GM18508 (cell line): ENCODE results near the gene FSTL4.

ENCODE experiments used
- ATAC-seq: cut with Tn5 transposase; IDR thresholded peaks from one replicate; pipeline ENCODE4 v1.9.1; 2021; ENCODE audit warnings: moderate number of reproducible peaks; ENCODE audit not compliant: insufficient read depth, unreplicated experiment

Gene FSTL4

GRCh38 chr5:133314086-133314485 is 298.3 kb downstream of the FSTL4 start:
- ATAC-seq, result no peak

DNA sequence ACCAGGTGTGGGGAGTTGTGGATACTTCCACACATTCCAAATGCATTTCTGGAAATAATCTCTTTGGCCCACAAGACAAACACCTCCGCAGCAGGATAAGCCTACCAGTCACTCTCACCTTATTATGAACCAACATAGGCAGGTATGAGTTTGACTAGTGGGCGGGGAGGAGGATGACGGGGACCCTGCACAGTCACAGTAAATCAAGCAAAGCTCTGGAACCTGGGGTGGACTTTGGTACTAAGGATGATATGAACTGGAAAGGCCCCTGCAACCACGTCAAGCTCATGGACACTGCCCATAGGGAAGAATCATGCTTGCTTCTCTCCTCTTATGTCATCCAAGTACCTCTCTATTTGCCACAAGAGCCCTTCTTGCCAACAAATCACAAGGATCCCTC is 301.2 kb downstream of the FSTL4 start:
- no peak for ATAC-seq

DNA sequence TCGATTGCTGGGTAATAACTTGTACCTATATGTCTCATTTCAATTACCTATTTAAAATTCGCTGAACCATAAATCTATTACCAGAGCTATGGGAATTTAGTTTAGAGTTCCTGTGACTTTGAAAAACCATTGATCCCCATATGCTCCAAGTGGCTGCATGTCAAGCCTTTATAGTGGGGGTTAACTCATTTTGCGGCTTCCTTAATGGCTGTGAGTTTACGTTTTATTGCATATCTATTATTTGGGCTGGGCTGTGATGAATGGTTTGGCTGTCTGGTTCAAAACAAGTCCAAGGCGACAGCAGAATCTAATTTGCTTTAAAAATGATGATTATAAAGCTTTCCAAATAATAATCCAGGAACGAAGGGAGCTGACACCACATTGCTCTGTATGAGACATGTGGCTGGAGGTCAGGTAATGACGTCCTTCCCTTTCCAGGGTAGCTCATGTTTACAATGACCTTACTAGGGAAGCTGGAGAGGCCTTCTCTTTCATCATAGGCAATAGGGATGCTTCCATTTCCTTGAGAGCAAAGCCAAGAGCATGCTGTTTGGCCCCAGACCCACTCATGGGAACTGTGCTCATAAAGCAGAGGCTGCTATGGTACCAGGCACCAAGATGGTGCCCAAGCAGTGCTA is 302.2 kb downstream of the FSTL4 start:
- ATAC-seq, result no peak

DNA sequence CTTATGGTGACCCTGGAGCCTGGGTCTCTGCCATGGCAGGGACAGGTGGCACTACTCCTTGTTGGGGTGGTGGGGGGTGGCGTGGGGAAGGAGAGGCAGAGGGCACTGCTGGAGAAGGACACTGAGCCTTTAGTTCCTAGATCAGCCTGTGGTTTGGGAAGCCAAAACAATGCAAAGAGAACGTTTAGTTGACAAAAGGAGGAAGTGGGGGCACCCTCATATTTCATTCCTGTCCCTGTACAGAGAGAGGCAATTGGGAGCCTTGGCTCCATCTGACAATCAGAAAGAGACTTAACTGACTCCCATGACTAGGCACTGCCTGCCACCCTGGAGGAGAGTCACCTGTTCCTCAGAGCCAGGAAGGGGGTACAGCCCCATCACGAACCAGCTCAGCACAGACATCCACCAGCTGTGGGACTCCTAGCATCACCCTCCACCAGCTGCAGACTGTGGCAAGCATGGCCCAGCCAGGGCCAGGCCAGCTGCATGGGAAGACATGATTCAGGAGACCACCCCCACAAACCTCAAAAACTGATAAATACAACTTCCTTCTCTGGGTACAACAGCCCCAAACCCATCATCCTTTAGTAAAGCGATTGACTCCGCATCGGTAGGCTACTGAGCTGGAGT is 303.1 kb downstream of the FSTL4 start:
- ATAC-seq, result no peak

- ATAC-seq, result no peak
These were observed 305.1 kb downstream of the FSTL4 start for GRCh38 chr5:133307275-133307674.

DNA sequence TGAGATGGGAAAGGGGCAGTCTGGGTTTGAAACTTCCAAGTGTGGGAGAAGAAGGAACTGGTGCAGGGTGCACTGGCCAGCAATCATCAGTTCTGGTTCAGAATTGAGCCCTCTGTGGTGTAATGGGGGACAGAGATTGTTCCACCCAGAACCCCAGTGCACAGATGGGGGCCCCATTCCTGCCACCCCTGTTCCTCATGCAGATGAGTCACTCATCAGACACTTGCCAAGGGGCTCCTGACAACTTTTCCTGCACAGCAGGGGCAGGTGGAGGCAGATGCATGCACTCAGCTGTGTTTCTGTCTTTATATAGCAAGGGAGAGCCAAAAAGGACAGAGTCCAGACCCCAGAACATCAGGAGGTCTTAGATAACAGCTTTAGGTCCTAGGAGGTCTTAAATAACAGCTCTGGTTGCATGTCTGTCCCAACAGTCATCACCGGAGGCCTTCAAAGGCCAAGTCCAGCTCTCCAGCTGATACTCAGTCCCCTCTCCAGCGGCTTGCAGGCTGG is 307.6 kb downstream of the FSTL4 start:
- ATAC-seq, result no peak

DNA sequence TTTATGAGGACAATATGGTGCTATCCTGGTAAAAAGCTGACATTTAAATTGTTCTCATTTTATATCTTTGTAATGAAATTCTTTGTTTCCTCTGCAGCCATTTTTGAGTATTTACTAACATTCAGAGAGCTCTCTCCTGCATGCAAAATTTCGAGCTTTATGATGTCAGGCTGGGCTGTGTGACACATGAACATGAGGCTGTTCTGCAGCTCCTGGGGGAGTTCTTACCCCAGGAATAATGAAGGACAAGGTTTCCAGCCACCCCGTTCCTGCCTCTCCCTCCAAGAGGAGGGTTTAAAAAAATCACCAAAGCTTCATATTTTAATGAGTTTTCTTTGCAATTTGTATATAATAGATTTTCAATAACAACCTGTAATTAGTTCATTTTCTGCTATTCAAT is 308.2 kb downstream of the FSTL4 start:
- ATAC-seq, result no peak

GRCh38 chr5:133303298-133303697 is 309.0 kb downstream of the FSTL4 start:
- no peak for ATAC-seq

- no peak for ATAC-seq
These were observed 312.6 kb downstream of the FSTL4 start for GRCh38 chr5:133299728-133300127.

DNA sequence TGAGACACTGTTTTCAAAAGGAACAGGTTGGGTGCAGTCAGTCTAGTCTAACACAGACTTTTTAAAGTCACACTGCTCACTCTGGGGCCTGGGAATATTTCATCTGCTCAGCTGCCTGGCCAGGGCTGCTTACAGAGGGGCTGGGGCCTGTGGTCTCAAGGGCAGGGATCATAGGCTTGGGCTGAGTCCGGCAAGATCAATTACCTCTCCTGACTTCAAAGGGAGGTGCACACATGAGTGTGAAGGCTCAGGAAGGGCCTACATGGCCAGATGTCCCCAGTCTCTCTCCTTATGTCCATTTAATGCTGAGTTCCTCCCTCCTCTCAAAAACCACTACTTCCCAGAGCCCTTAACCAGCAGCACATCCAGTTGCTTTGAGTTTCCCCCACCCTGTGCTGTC is 313.3 kb downstream of the FSTL4 start:
- no peak for ATAC-seq

GRCh38 chr5:133298447-133298846 is 313.9 kb downstream of the FSTL4 start:
- no peak for ATAC-seq

DNA sequence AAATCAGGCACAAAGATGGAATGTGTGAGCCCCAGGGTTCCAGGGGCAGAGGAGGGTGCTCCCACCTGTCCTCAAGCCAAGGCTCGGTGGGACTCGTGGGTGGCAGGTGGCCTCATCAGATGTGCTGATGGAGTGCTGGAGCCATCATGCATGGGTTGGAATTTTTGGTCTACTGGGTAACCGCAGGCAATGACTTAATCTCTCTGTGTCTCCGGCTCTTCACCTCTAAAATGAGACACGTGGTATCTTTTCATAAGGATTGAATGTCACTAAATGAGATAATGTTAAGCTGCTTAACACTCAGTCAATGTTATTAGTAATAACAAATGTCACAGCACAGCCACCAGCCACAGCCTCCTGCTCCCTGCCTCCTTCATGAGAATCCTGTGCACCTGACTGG is 315.0 kb downstream of the FSTL4 start:
- no peak for ATAC-seq

- no peak for ATAC-seq
These were observed 315.7 kb downstream of the FSTL4 start for GRCh38 chr5:133296624-133297023.

- no peak for ATAC-seq
These were observed 316.8 kb downstream of the FSTL4 start for GRCh38 chr5:133295520-133295919.

DNA sequence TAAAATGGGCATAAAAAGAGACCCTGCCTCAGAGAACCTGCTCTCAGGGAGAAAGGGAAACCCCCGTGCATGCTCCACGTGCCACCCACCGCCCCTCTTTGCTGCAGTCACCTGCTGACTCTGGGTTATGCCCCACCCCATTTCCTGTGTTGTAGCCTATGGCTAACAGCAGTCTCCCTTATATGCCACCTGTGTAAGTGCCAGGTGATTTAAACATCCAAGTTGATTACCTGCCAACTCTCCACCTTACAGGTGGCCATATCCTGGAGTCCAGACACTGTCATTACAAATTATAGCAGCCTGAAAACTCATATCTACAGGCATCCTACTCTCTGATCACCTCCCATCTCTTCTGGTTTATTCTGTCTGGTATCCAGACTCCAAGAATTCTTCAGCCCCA is 318.0 kb downstream of the FSTL4 start:
- no peak for ATAC-seq

DNA sequence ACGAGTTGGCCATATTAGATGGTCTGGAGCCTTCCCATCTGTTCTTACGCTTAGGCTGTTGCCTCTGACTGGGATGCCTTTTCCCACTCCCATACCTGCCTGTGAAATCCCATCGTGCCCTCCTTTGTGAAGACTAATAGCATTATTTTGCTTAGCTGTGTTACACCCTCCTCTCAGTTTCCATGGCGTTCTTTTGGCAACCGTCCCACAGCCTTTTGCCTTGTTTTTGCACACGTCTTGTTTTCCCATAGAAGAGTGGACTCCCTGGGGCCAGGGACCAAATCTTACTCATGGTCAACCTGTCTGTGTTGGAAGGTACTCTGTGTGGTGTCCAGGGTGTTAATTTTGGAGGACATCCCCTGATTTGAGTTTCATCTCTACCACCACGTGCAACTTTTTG is 318.4 kb downstream of the FSTL4 start:
- no peak for ATAC-seq

DNA sequence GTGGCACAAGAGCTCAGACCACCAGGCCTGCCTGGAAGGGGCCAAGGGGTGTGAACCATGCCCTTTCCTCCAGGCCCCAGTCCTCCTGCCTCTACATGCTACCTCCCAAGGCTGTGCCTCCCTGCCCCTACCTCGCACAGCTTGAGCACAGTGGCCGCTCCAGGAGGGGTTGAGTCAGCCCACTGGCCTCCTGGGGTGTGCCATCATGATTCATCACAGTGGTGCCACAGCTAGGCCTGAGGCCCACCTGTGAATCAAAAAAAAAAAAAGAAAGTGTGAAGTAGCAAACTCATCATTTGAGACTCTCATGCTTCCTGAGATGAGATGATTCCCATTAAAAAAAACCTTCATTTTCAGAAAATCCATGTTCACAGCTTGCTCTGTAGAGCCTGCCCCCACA is 320.0 kb downstream of the FSTL4 start:
- no peak for ATAC-seq

GRCh38 chr5:133291524-133291923 is 320.8 kb downstream of the FSTL4 start:
- ATAC-seq, result no peak

DNA sequence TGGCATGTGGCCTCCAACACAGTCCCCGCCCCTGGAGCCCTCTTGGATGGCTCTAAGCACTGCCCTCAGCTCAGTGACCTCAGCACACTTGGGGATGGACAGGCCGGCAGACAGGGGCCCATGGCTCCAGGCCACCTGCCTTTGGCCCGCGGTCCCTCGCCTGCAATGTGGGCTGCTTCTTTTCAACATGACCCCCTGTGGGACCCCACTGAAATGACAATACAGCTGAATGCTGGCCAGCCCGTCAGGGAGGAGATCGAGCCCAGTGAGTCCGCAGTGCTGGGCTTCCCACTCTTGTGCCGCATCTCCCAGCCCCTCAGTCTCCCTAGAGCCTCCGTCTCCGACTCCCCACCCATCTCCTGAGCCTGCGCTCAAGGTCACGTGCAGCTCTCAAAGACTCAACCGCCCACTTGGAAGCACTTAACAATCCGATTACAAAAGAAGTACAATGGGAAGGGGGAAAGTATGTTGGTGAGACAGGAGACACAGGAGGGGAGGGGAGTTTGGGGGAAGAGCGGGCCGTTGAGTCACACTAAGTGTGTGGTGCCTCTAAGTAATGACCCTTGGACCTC is 321.6 kb downstream of the FSTL4 start:
- ATAC-seq, result no peak

GRCh38 chr5:133289686-133290367 is 322.5 kb downstream of the FSTL4 start:
- ATAC-seq, result no peak

DNA sequence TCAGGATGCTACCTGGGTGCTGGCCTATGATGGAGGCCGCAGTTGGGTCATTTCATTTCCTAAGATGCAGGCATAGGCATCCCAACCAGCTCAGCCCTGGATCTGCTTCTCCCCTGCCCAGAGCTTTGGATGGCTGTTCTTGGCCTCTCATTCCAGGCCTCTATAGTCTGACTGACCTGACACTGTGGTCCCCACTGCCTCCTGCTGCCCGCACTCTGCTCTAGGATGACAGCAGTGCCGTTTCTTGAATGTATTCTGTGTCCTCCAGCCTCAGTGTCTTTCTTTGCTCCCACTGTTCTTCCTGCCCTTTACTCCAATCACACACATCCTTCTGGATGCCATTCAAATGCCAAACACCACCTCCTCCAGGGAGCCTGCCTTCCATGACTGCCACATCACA is 324.8 kb downstream of the FSTL4 start:
- no peak for ATAC-seq
